NCI-H2196 treated with DMSO at 0.1 percent for 48 hours (cell line): ENCODE data around the gene EPHA2.
"Not testable (repeated sequence)": the region's sequence is repeated elsewhere in the genome, so short reads cannot be mapped to it uniquely, and the experiment has no call there.

ENCODE experiments used
- DNase-seq: peaks from one replicate; lab custom pipeline; 2025; ENCODE audit not compliant: unreplicated experiment; lab: John Stamatoyannopoulos, UW

The EPHA2 gene

DNA sequence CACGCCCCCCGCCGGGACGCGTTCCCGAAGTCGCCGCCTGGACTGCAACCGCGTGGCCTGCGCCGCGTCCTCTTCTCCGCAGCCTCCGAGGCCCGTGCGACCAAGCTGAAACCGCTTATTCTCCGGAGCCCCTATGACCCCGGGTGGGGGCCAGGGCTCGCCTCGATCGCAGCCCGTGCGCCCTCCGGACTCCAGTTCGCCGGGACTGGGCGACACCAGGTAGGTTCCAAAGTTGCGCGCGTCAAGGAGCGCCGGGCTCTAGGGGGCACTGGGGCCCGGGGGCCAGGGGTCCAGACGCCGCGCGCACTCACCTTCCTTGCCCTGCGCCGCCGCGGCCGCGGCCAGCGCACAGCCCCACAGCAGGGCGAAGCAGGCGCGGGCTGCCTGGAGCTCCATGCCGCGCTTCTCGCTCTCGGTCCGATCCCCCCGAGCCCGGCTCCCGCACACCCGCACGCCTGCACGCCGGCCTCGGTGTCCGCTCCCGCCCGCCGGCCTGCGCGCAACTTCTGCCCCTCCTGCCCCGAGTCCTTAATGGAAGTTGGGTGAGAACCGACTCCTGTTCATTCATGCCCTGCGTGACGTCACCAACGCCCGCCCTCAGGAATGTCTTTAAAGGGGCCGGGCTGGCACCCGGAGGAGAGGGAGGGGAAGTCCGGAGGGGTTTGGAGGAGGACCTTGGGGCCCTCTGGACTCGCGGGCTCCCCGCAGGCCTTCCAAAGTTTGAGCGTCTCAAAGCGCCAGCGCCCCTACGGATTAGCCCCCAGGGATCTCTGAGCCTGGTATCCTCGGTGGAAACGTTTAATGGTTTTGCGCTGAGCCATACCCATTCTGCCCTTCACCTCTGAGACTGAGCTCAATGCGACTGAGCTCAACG, at the start of gene EPHA2:
TSS of gene EPHA2 (minus strand) at position 533 of the 874 bp plus-strand sequence. CDS start at position 396, 137 bp downstream.
- DNase-seq = no peak

DNA sequence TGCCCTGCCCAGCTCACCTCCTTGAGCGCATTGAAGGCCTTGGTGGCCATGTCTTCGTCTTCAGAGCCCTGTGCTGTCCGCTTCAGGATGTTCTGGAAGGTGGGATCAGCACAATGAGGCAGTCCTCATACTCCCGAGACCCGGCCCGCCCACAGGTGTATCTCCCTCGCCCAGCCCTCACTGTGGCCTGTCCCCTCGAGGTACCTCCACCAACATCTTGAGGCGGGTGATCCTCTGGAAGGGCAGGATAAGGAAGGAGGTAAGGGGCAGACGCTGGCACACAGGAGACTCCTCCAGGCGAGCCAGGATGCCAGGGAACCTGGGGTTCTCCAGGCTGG, 49.4 kb upstream of the EPHA2 start:
- no peak for DNase-seq

DNA sequence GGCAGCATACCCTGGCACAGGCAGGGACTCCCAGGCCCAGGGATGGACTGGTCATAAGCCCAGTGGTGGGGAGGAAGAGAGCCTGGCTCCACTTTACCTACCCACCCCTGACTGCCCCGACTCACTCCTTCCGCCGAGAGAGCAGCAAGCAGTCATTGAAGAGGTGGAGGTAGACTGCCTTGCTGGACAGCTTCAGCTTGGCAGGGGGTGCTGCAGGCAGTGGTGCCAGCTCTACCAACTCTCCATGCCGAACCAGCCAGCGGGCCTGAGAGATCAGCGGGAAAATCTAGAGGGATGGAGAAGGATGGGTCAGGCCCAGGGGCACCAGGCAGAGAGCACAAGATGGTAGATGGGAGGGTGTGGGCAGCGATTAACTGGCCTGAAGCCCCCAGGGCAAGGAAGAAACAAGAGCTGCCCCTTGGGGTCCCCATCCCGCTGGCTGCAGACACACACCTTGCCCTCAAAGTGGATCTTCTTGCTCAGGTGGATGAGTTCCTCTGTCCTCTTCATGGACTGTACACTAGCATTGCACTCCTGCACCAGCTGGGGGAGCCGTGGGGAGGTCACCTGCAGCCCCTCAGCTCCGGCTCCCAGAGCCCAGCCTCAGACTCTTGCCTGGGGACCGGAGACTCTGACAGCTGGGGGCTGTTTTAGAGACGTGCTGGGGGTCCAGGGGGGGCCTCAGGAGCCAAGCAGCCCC, 48.9 kb upstream of the EPHA2 start:
- peak; percentile 31 for DNase-seq

DNA sequence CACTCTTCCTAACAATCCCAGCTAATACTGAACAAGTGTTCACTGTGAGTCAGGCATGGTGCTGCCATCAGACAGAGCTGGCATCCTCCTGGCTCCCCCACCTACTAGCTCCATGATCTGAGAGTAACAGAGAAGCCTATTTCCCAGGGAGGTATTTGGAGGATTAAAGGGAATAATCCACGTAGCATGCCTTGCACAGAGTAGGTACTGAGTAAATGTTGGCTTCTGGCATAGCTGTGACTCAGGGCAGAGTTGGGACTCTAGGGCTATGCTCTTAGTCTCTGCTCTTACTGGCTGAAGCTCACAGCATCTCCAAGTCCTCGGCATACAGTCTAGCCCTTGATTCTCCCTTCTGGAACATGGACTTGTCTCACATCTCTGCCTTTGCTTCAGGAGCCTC, 48.3 kb upstream of the EPHA2 start:
- no peak for DNase-seq

DNA sequence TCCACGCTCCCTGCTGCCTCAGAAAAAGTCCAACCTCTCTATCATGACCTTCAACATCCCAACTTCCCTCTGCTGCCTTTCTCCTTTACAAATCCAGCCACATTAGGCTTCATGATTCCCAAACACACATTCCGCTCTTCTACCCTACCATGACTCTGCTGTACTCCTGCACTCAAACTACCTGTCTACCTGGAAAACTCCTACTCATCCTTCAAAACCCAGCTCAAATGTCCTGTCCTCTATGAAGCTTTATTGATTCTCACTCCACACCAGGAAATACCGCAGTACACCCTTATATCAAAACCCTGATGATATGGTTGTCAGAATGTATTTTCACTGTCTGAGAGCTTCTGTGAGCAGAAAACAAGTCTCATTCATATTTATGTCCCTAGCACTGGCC, 47.7 kb upstream of the EPHA2 start:
- no peak for DNase-seq

DNA sequence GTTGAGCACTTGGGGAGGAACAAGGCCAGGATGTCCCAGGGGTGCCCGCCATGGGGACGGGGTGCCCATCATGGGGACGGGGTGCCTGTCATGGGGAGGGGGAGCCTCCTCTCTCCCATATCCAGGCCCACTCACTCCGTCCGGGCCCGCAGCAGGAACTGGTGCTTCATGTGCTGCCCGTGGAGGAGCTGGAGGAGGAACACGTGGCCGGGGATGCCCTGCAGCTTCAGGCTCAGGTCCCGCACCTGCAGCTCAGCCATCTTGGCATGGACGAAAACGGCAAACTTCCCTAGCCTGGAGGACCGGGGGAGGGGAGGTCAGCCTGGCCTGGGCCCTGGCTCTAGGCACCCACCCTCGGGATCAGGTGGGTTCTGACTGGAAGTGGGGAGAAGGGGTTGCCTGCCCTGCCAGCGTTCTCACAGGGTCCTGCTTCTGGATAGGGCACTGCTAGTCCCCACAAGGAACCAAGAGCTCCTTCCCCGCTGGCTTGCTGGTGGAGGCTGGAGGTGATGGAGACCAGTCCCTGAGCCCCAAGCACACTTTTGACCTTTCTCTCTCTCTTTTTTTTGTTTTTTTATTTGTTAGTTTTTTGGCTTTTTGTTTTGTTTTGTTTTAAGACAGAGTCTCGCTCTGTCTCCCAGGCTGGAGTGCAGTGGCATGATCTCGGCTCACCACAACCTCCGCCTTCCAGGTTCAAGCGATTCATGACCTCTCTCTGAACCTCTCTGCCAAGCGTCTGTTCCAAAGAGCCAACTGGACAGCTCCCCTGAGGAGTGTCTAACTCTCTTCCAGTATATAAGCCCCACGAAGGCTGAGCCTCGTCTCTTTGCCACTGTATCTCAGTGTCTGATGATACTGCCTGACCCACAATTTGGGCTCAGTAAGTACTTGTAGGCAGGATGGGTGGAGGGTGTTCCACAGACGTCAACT, 46.7 kb upstream of the EPHA2 start:
- DNase-seq = no peak

DNA sequence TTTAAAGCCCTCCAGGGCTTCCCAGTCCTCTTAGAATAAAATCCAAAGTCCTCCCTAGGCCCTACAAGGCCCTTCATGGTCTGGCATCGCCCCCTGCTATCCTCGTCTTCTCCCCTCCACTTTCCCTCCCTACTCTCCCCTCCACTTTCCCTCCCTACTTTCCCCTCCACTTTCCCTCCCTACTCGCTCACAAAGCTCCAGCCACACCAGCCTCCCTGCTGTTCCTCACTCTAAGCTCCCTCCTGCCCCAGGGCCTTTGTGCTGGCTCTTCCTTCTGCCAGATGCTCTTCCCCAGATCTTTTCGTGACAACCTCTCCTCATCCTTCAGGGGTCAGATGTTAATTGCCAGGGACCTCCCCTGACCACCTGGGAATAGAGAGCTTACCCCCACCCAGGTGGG, 43.8 kb upstream of the EPHA2 start:
- no peak for DNase-seq

DNA sequence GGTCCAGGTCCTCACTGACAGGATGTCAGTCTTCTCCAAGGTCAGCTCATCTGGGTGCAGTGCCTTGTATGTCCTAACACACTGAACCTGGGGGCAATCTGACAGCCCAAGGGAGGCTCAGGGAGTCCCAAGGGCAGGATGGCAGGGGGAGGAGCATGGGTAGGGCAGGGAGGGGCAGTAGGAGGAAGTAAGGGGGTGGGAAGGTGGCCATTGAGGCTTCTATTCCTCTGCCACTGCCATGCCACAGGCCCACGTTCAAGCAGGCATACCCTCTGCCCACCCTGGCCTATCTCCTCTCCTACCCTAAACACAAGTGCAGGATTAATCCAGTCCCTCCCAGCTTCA, 43.3 kb upstream of the EPHA2 start:
- no peak for DNase-seq

DNA sequence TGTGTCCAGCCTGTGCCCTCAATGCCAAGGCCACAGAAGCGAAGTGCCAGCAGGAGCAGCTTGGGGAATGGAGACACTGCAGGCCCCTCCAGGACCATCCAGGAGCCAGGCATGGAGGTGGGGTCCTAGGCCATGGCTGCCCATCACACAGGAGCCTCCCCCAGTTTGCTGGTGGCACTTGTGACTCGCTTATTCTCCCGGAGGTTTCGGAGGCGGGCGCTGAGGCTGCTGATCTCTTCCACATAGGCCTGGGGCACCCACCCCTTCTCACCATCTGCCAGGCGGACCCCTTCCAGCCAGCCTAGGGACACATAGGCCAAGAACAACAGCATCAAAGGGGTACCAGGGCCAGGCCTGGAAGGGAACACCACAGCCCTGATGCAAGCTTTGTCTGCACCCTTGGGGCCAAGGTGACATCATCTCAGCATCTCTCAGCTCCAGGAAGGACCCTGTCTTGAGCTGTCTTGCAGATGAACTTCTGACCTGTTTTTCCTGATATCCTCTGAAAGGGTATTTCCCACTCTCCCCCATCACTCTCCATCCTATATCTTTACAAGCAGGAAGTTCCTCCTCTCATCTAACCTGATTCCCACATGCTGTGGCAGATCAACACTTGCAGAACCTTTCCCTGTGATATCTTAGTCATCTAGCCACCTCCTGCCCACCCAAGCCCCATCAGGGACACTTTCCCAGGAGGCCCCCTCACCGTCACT, 42.7 kb upstream of the EPHA2 start:
- DNase-seq = no peak

DNA sequence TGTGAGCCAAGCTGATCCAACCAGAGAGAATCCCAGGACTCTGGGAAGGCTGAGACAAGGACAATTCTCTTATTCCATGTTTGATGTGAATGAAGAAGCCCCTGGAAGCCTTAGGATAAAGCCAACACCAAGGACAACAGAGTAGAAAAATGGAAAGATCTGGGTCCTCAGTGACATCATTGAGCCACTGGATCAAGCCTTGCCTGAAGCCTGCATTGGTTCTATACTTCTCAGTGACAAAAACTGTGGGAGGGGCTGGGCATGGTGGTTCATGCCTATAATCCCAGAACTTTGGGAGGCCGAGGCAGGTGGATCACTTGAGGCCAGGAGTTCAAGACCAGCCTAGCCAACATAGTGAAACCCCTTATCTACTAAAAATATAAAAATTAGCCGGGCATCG, 41.0 kb upstream of the EPHA2 start:
- no peak for DNase-seq

DNA sequence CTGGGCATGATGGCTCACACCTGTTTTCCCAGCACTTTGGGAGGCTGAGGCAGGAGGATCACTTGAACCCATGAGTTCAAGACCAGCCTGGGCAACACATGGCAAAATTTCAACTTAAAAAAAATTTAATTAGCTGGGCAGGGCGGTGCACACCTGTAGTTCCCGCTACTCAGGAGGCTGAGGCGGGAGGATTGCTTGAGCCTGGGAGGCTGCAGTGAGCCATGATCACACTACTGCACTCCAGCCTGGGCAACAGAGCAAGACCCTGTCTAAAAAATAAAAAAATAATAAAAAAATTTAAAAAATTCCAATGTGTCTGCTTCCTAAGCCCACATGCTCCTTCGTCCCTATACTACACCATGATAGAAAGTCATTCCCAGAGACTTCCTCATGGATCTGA, 40.3 kb upstream of the EPHA2 start:
- not testable (repeated sequence) for DNase-seq

DNA sequence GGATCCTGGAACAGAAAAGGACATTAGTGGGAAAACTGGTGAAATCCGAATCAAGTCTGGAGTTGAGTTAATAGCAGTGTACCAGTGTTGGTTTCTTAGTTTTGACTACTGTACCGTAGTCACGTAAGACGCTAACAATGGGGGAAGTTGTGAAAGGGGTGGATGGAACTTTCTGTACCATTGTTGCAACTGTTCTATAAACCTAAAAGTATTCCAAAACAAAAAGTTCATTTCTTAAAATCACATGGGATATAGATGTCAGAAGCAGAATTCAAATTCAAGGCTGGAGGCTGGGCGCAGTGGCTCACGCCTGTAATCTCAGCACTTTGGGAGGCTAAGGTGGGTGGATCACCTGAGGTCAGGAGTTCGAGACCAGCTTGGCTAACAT, 39.6 kb upstream of the EPHA2 start:
- no peak for DNase-seq

DNA sequence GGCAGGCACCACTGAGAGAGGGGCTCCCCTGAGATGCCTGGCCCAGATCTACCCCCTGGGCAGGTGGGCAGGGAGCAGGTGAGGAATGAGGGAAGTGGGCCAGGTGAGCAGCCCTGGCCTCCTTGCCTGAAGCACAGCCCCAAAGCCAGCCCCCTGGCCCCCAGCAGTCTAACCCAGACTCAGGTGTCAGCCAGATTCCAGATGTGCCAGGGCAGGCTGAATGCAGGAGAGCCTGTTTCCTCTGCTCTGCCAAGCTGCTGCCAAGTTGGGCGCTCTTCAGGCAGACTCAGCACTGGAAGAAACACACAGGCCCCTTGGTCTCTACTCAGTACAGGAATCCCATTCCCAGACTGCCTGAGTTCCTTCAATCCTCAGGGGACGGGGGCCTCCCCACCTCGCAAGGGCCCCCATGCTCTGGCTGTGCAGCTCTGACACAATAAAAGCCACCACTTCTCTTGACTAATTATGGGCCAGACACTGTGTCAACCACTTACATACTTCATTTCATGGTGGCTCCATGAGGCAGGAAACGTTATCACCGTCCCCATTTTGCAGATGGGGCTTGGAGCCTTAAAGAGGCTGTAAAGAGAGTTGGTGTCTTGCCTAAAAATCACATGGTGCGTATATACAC, 36.2 kb upstream of the EPHA2 start:
- no peak for DNase-seq

DNA sequence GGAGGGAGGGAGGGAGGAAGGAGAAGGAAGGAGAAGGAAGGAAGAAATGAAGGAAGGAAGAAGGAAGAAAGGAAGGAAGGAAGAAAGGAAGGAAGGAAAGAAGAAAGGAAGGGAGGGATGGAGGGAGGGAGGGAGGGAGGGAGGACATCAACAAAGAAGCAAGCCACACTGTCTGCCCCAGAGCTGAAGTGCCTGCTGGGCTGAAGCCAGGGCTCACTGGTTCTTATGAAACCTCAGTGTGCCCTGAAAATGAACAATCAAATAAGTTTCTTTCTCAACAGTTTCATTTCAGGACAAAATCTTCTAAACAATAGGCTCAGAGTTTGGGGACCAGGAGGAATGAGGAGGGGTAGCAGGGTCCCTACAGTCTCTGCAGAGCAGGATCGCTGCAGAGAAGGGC, 35.4 kb upstream of the EPHA2 start:
- DNase-seq = no peak

DNA sequence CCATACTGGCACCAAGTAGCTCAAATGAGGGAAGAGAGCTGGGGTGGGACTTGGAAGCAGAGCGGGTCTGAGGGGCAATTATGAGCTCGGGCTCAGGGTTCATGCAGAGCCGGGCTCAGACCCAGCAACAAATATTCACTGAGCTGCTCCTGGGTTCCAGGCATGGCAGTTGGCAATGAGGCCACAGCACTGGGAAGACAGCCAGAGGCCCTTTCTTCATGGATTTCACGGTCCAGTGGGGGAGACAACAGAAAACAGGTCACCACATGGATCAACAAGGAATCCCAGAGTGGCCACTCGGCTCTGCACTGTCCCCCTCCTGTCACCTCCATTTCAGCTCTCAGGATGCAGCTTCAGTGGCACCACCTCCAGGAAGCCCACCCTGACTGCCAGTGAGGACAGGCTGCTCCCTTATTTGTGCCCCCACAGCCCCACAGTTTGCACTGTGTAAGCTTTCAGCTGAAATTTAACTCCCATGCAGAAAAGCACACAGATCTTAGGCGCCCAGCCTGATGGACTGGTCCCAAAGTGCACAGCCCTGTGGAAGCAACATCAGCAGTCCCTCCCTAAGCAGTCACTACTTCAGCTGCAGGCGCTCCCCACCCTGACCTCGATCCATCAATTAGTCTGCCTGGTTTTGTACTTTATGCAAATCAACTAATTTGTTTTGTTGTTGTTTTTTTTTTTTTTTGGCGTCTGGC, 34.2 kb upstream of the EPHA2 start:
- DNase-seq = peak; percentile 18

DNA sequence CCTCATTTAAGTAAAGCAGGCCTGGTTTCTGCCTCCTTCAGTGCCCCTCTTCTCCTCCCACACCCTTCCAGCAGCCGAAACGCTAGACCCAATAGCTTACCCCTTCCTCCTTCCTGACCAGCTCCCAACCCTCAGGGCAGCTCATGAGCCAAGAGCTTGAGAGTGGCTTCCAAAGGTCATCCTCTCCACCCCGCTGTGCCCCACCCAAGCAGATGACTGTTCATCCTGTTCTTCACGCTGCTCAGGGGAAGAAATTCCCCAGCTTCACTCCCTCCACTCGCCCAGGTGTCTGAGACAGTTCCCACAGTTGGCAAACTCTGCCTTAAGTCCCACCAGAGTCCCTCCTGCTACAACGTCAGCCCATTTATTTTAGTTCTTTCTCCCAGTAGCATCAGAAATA, 33.1 kb upstream of the EPHA2 start:
- no peak for DNase-seq

DNA sequence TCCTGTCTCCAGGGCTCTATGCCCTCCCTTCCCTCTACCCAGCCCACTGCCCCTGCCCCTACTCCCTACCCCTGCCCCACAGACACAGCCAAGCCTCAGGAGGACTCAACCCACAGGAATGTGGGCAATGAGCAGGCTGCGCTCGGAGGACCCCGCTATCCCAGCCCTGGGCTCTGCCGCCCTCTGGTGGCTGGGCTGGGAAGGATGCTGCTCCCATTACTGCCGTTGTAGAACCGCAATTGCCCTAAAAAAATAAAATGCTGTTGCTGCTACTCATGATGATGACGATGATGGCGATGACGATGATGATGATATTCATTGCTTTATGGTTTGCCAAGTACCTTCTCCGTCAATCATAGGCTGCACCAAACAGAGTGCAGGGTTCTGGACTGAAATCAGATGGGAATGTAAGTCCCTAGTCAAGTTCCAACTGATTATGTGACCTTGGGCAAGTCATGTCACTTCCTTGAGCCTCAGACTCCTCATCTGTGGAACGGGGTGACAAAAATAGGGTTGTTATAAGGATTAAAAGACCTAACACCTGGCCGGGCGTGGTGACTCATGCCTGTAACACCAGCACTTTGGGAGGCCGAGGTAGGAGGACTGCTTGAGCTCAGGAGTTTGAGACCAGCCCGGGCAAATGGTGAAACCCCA, 32.0 kb upstream of the EPHA2 start:
- peak; percentile 39 for DNase-seq

DNA sequence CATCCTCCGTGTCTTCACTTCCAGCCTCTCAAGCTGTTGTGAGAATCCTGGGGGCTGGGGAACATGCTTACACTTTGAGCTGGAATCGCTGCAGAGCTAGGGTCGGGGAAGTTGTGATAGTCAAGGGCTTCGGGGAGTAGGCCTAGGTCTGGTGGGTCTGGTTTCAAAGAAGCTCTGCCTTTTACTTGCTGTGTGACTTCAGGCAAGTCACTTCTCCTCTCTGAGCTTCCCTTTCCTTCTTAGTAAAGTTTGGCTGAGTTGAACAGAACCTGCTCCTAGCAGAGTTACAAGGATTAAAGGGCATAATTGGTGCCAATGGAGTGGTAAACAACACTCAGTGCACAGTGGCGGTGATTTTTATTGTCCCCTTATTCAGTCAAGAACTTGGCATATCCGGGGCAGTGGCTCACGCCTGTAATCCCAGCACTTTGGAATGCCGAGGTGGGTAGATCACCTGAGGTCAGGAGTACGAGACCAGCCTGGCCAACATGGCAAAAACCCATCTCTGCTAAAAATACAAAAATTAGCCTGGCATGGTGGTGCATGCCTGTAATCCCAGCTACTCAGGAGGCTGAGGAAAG, 30.9 kb upstream of the EPHA2 start:
- DNase-seq = no peak
